ENCODE measurements around the gene BHLHE23.
A peak's percentile ranks its signal among the peaks of the same experiment; 100 is the strongest.

BHLHE23 gene

DNA sequence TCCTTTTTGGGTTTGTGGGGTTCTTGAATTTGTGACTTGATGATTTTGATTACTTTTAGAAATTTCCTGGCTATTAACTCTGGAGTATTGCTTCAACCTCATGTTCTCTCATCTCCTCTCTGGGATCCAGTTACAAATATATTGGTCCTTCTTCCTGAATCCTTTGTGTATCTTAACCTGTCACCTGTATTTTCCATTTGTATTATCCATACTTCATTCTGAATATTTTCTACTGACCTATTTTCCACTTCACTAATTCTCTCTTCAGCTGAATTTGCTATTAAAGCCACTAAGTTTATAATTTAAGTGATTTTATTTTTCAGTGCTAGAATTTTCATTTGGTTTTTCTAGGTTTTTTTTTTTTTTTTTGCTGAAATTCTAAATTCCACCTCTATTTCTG is 6.4 kb upstream of the BHLHE23 start:
- no peak overlapping the region for H3K4me3 ChIP-seq (ENCODE audit: low read depth in 1 of 2, low read length in 2 of 2)
- no peak overlapping the region for H3K9ac ChIP-seq (ENCODE audit: low read length)
- peaks cover 43 to 78% of the 10 kb centered on the region in 2 donors for H3K27me3 ChIP-seq (ENCODE audit: control insufficient read depth in 1 of 2, insufficient read depth in 2 of 2, low read length in 2 of 2)
- peaks cover 9% of the 10 kb centered on the region for H3K4me1 ChIP-seq (ENCODE audit: insufficient read depth, low read length)
- H3K9me3 ChIP-seq (ENCODE audit: low read length): peaks cover 5% of the 10 kb centered on the region
- no peaks in the 10 kb centered on the region for H3K36me3 ChIP-seq (ENCODE audit: insufficient read depth, low read length)
- H3K27ac ChIP-seq (ENCODE audit: low read depth, low read length): no peak overlapping the region

DNA sequence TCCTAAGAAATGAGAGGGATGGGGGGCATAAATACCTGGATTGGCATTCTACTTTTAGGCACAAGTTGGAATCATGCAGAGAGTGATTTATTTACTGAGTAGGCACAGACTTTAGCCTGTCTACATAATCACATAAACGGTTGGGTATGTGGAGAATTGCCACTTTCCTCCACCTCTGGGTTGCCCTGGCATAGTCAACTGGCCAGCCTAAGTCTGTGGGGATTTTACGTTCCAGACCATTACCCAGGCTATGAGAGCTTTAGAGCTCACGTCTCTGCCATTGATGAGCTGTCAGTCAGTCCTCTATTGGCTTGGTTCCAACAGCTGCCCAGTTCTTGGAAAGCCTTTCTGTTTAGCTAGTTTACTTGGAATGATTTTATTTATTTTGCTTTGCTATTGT is 5.0 kb upstream of the BHLHE23 start:
- H3K36me3 ChIP-seq (ENCODE audit: insufficient read depth, low read length): no peaks in the 10 kb centered on the region
- peaks cover 5% of the 10 kb centered on the region for H3K9me3 ChIP-seq (ENCODE audit: low read length)
- H3K27ac ChIP-seq (ENCODE audit: low read depth, low read length): no peak overlapping the region
- peaks cover 52 to 79% of the 10 kb centered on the region in 2 donors for H3K27me3 ChIP-seq (ENCODE audit: control insufficient read depth in 1 of 2, insufficient read depth in 2 of 2, low read length in 2 of 2)
- peaks cover 9% of the 10 kb centered on the region for H3K4me1 ChIP-seq (ENCODE audit: insufficient read depth, low read length)
- H3K4me3 ChIP-seq (ENCODE audit: low read depth in 1 of 2, low read length in 2 of 2): no peak overlapping the region
- no peak overlapping the region for H3K9ac ChIP-seq (ENCODE audit: low read length)

DNA sequence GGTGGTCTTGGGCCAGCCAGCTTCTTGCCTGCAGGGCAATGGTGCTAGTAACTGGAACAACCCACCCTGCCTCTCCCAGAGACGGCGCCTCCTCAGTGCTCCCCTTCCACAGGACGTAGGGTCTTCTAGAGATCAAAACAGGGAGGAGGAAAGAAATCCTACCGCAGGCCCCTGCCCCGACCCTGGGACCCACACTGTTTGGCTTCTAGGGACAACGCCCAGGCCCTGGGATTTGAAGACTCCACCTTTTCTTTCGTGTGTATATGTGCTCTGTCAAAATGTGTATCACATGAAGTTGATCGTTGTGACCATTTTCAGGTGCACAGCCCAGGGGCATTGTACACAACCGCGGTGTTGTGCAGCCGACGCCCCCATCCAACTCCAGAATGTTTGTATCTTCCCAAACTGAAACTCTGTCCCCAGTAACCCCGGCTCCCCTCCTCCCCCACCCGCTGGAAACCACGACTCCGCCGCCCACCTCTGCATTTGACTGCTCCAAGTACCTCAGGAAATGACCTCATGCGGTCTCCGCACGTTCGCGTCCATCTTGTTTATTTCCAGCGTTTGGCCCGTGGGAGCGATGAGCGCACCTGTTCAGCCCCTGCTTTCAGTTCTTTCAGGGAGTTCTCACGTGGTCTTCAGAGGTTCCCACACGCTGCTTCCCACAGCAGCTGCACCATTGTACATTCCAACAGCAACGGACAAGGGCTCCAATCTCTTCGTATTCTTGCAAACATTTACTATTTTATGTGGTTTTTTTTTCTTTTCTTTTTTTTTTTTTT is 3.4 kb upstream of the BHLHE23 start:
- no peak overlapping the region for H3K27ac ChIP-seq (ENCODE audit: low read depth, low read length)
- no peaks in the 10 kb centered on the region for H3K36me3 ChIP-seq (ENCODE audit: insufficient read depth, low read length)
- no peak overlapping the region for H3K9ac ChIP-seq (ENCODE audit: low read length)
- H3K4me3 ChIP-seq (ENCODE audit: low read depth in 1 of 2, low read length in 2 of 2): no peak overlapping the region
- peaks cover 5% of the 10 kb centered on the region for H3K9me3 ChIP-seq (ENCODE audit: low read length)
- peaks cover 9% of the 10 kb centered on the region for H3K4me1 ChIP-seq (ENCODE audit: insufficient read depth, low read length)
- peaks cover 44 to 80% of the 10 kb centered on the region in 2 donors for H3K27me3 ChIP-seq (ENCODE audit: control insufficient read depth in 1 of 2, insufficient read depth in 2 of 2, low read length in 2 of 2)

DNA sequence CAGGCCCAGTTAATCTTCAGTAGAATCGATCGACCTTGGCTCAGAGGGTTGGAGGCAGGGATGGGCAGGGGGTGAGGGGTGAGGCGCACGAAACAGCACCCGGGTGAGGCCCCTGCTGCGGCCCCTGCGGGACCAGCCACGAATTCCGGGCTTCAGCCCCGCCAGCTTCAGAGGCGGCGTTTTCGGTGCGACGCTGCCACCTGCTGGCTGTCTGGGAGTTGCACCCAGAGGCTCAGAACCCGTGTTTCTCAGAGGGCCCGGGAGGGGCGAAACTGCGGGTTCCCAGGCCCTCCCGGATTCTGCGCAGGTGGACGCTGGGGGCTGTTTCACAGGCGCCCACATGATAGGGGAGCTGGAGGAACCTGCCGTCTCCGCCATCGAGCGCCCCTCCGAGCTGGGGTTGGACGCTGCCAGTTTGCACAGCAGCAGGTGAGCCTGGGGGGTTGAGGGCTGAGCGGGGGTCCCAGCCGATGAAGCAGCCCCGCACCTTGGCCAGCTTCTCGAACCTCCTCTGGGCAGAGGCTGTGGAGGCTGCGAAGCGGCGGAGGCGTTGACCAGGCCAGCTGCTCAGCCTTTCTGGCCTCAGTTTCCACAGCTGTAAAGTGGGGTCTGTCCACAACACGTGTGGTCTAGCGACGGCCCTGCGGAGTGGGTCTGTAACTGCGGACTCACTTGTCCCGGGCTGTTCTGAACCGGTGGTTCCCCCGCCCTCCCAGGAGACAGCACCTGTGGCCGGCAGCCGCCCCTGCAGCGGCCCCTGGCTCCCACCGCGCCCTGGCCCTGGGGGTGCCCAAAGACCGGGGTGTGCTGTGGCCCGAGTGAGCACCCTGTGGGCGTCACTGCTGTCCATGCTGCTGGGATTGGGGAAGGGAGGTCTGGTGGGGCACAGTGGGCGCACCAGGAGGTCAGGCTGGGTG is 2.5 kb upstream of the BHLHE23 start:
- peaks cover 45 to 82% of the 10 kb centered on the region in 2 donors for H3K27me3 ChIP-seq (ENCODE audit: control insufficient read depth in 1 of 2, insufficient read depth in 2 of 2, low read length in 2 of 2)
- H3K9ac ChIP-seq (ENCODE audit: low read length): no peak overlapping the region
- H3K4me1 ChIP-seq (ENCODE audit: insufficient read depth, low read length): peaks cover 9% of the 10 kb centered on the region
- peak overlapping the region in 1 of 2 donors; percentile 14 for H3K4me3 ChIP-seq (ENCODE audit: low read depth in 1 of 2, low read length in 2 of 2)
- H3K27ac ChIP-seq (ENCODE audit: low read depth, low read length): no peak overlapping the region
- H3K9me3 ChIP-seq (ENCODE audit: low read length): peaks cover 5% of the 10 kb centered on the region
- no peaks in the 10 kb centered on the region for H3K36me3 ChIP-seq (ENCODE audit: insufficient read depth, low read length)

DNA sequence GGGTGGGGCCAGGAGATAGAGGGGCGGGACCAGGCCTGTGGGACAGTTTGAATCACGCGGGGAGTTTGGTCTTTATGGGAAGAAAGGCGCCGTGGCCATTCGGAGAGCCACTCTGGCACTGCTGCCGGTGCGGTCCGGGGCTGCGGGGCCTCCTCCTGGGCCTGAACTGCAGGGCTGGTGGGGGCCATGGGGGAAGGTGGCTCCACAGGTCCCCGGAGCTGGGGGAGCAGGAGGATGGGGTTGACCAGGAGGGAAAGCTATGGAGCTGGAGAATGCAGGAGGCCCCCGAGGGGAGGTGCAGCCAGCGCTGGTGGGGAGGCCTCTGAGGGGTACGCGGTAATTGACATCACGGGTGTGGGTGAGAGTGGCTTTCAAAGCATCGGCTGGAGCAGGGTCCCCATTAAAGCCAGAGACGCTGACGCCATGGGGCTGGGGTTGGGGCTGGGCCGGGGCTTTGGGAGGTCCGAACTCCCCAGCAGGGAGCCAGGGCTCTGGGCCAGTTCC is 1.8 kb upstream of the BHLHE23 start:
- H3K4me1 ChIP-seq (ENCODE audit: insufficient read depth, low read length): peaks cover 9% of the 10 kb centered on the region
- H3K9me3 ChIP-seq (ENCODE audit: low read length): peaks cover 5% of the 10 kb centered on the region
- H3K4me3 ChIP-seq (ENCODE audit: low read depth in 1 of 2, low read length in 2 of 2): peak overlapping the region in 1 of 2 donors; percentile 14

DNA sequence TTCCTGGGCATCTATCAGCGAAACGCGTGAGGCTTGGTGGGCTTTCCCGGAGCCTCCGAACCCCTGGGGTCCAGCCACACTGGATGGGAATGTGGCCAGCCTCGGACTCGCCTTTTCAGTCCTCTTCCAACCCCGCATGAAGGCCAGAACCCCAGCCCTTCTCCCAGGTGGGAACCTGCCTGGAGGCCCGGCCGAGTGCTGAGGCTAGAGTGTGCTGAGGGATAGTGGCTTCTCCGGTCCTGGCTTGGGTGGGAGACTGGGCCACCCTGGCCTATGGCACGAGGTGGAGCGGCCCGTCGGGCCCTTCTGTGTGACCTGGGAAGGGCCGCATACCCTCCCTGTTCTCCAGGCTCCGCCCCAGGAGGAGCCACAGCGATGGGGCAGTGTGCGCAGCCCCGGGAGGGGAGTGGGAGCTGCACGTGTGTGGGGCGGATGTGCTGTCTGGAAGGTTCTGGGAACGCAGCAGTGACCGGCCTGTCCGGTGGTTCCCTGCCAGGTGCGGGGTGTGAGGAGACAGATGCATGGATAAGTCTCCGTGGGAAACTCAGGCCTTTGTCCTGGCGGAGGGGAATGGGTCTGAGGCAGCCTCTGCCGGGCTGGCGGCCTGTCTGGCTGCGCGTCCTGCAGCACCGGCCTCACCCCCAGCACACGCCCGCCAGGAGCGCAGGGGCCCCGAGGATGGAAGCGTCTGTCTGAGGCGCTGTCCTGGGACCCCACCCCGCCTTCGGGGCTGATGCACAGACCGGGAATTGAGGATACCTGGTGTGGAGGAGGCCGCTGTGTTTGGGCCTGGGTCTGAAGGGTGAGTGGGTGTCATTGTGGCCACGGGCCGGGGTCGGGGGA is 1.1 kb upstream of the BHLHE23 start:
- no peak overlapping the region for H3K27ac ChIP-seq (ENCODE audit: low read depth, low read length)

More for the DNA sequence above, 1.8 kb upstream of the BHLHE23 start:
- Histone ChIP-seq H3K27me3 (ENCODE audit: control insufficient read depth in 1 of 2, insufficient read depth in 2 of 2, low read length in 2 of 2) (peaks cover 49 to 86% of the 10 kb centered on the region in 2 donors), H3K36me3 (ENCODE audit: insufficient read depth, low read length) (no peaks in the 10 kb centered on the region), H3K9ac (ENCODE audit: low read length) (no peak overlapping the region), H3K27ac (ENCODE audit: low read depth, low read length) (no peak overlapping the region)

DNA sequence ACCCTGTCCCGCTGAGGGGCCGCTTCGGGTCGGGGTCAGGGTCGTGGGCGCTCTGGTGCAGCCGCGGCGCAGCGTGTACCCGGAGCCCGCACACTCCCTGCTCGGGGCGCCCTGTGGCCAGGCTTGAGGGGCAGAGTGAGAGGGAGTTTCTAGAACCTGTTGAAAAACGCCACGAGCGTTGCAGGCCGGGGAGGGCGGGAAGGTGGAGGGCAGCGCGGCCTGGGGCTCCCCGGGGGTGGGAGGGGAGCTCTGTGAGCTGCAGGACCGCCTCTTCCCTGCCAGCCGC is 539 bp upstream of the BHLHE23 start:
- H3K27me3 ChIP-seq (ENCODE audit: control insufficient read depth in 1 of 2, insufficient read depth in 2 of 2, low read length in 2 of 2): peaks cover 50 to 86% of the 10 kb centered on the region in 2 donors

More for the DNA sequence above, 1.1 kb upstream of the BHLHE23 start:
- Histone ChIP-seq H3K4me3 (ENCODE audit: low read depth in 1 of 2, low read length in 2 of 2) (no peak overlapping the region), H3K9ac (ENCODE audit: low read length) (no peak overlapping the region), H3K27me3 (ENCODE audit: control insufficient read depth in 1 of 2, insufficient read depth in 2 of 2, low read length in 2 of 2) (peaks cover 50 to 90% of the 10 kb centered on the region in 2 donors), H3K36me3 (ENCODE audit: insufficient read depth, low read length) (no peaks in the 10 kb centered on the region), H3K9me3 (ENCODE audit: low read length) (peaks cover 5% of the 10 kb centered on the region), H3K4me1 (ENCODE audit: insufficient read depth, low read length) (peaks cover 9% of the 10 kb centered on the region)

DNA sequence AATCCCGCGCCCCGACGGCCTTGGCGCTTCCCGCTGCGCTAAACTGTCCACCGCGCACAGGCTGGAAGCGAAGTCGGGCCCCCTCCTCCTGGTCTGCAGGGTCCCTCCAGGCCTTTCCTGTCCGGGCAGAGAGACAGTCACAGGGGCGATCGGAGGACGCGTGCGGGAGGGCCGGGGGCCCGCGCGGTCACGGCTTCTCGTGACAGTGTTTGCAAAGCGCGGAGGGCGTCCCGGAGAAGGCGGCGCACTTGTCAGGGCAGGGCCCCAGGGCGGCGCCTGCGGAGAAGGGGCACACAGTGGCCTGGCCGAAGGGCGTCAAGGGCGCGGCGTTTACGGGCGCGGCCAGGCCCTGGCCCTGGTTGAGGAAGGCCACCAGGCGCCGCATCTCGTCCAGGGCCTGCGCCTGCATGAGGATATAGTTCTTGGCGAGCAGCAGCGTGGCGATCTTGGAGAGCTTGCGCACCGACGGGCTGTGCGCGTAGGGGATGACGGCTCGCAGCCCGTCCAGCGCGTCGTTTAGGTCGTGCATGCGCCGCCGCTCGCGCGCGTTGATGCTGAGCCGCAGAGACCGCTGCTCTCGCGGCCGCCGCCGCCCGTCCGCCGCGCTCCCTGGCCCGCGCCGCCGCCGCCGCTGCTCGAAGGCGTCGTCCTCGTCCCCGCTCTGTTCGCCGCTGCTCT is 763 bp downstream of the BHLHE23 start:
- H3K27me3 ChIP-seq (ENCODE audit: control insufficient read depth in 1 of 2, insufficient read depth in 2 of 2, low read length in 2 of 2): peaks cover 43 to 77% of the 10 kb centered on the region in 2 donors
- H3K4me1 ChIP-seq (ENCODE audit: insufficient read depth, low read length): peaks cover 9% of the 10 kb centered on the region
- H3K36me3 ChIP-seq (ENCODE audit: insufficient read depth, low read length): no peaks in the 10 kb centered on the region
- no peak overlapping the region for H3K27ac ChIP-seq (ENCODE audit: low read depth, low read length)
- H3K4me3 ChIP-seq (ENCODE audit: low read depth in 1 of 2, low read length in 2 of 2): no peak overlapping the region
- H3K9ac ChIP-seq (ENCODE audit: low read length): no peak overlapping the region
- H3K9me3 ChIP-seq (ENCODE audit: low read length): no peaks in the 10 kb centered on the region

More for the DNA sequence above, 539 bp upstream of the BHLHE23 start:
- Histone ChIP-seq H3K9ac (ENCODE audit: low read length) (no peak overlapping the region), H3K36me3 (ENCODE audit: insufficient read depth, low read length) (no peaks in the 10 kb centered on the region), H3K9me3 (ENCODE audit: low read length) (no peaks in the 10 kb centered on the region), H3K4me3 (ENCODE audit: low read depth in 1 of 2, low read length in 2 of 2) (no peak overlapping the region), H3K27ac (ENCODE audit: low read depth, low read length) (no peak overlapping the region), H3K4me1 (ENCODE audit: insufficient read depth, low read length) (peaks cover 9% of the 10 kb centered on the region)

DNA sequence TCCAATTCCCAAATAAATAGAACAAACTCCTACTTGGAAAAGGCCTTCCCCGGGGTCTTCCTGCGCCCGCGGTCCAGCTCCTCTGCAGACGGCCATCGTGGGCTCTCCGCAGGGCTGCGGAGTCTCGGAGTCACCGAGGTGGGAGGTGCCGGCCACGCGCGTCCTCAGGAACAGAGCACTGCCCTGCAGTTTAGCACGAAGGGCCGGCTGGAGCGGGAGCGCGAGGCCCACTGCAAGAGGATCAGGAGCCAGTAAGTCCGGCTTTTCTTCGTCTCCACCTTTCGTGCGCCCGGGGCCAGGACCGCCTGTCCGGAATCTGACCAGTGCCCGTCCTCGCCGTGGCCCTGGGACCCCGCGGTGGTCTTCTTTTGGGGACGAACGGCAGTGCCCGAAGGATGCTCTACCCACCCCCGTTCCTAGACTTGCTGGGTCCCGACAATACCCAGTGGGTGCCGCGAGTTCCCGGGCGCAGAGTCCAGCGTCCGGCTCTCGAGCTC is 1.4 kb downstream of the BHLHE23 start:
- no peak overlapping the region for H3K9ac ChIP-seq (ENCODE audit: low read length)
- H3K9me3 ChIP-seq (ENCODE audit: low read length): no peaks in the 10 kb centered on the region
- peaks cover 9% of the 10 kb centered on the region for H3K4me1 ChIP-seq (ENCODE audit: insufficient read depth, low read length)
- peaks cover 41 to 71% of the 10 kb centered on the region in 2 donors for H3K27me3 ChIP-seq (ENCODE audit: control insufficient read depth in 1 of 2, insufficient read depth in 2 of 2, low read length in 2 of 2)
- H3K36me3 ChIP-seq (ENCODE audit: insufficient read depth, low read length): no peaks in the 10 kb centered on the region
- no peak overlapping the region for H3K27ac ChIP-seq (ENCODE audit: low read depth, low read length)
- no peak overlapping the region for H3K4me3 ChIP-seq (ENCODE audit: low read depth in 1 of 2, low read length in 2 of 2)

DNA sequence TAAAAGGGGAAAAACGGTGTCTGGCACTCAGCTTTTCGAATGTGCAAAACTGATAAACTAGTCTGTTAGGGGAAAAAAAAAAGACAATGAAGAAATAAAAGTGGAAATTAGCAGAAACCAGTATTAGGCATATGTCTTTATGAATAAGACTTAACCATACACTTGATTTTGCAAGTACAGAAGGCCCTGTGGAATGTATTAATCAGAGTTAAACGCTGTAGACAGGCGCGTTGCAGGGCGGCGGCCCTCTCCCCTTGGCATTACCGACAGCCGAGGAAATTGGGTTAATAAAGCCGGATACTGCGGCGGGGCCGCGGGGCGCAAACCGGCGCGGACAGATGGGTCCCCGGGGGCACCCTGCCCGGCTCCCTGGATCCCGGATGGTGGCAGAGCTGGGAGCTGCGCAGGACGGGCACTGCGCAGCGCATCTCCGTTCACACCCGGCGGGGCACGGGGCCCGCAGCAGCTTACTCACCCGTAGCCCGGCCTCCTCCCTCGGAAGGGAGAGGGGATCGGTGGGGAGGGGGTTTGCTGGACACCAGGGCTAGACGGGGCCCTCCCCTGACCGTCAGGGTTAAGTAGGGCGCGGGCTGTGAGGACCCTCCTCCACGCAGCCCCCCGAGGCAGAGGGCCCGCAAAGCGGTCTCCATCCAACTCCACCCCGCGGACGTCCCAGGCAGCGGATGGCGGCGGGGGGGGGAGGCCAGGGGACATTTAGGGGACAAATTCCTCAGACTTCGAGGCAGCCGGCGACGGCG is 2.0 kb downstream of the BHLHE23 start:
- no peaks in the 10 kb centered on the region for H3K36me3 ChIP-seq (ENCODE audit: insufficient read depth, low read length)
- H3K27ac ChIP-seq (ENCODE audit: low read depth, low read length): no peak overlapping the region
- H3K9ac ChIP-seq (ENCODE audit: low read length): no peak overlapping the region
- peaks cover 35 to 66% of the 10 kb centered on the region in 2 donors for H3K27me3 ChIP-seq (ENCODE audit: control insufficient read depth in 1 of 2, insufficient read depth in 2 of 2, low read length in 2 of 2)
- H3K9me3 ChIP-seq (ENCODE audit: low read length): no peaks in the 10 kb centered on the region
- H3K4me3 ChIP-seq (ENCODE audit: low read depth in 1 of 2, low read length in 2 of 2): no peak overlapping the region
- peaks cover 9% of the 10 kb centered on the region for H3K4me1 ChIP-seq (ENCODE audit: insufficient read depth, low read length)
